Activated T-cell treated with anti-CD3 and anti-CD28 coated beads for 4 hours (primary cell): ENCODE measurements around the gene TNFRSF1B.
"Not testable (repeated sequence)": the region's sequence is repeated elsewhere in the genome, so short reads cannot be mapped to it uniquely, and the experiment has no call there.

Experiments used
- DNase-seq: peaks from one replicate; pipeline ENCODE4 v3.0.0-alpha.2; 2020

Gene TNFRSF1B

DNA sequence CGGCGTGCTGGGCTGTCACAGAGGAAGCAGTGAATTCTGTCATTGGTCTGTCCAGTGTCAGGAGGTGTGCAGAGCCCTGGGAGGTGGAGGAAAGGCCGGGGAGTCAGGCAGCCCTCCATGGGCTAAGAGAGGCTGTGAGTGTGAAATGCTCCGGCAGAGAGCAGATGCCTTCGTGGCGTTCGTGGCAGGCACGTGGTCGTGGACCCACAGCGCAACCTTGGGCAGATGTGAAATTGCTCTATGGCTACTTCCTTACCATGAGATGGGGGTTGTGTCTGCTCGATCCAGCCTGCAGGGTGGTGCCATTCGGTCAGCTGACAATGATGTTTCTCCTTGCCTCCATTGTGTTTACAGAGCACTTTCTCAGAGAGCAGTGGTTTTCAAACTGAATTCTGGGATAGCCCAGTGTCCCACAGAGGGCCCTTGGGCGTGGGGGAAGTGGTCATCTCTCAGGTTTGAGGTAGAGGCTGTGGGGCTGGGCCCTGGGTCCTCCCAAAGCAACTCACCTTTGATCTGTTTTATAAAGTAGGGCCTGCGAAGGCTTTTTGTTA, 27.9 kb downstream of the TNFRSF1B start:
- DNase-seq: no peak

DNA sequence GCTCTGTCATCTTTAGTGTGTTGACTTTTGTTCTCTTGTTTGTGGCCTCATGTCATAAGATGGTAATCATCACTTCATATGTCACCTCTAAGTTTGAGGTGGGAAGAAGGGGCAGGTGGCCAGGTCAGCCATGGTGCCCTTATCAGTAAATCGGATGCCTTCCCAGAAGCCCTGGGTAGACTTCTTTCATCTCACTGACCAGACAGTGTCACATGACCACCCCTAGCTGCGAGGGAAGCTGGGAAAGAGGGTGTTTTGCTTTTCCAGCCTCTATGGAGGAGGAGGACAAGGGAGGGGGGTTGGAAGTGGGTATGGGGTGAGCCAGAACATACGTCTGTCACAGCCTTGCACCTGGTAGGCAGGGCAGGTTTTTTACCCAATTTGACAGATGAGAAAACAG, 28.6 kb downstream of the TNFRSF1B start:
- DNase-seq: no peak

GRCh38 chr1:12196641-12197482, 30.1 kb downstream of the TNFRSF1B start:
- DNase-seq: no peak

DNA sequence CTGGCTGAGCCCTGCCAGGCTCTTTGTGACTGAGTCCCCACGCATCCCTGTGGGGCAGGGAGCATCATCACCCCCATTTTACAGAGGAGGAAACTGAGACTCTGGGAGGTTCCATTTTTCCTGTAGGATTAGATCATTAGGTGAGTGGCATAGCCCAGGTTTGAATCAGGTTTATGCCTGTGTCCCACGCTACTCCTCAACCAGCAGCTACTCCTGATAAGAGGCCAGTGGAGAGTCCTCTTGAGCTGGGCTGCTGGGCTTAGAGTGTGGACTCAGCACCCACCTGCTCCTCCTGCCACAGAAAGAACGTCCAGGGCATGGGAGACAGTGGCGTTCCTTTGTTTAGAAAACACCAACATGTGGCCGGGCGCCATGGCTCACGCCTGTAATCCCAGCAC, 30.7 kb downstream of the TNFRSF1B start:
- DNase-seq: no peak

DNA sequence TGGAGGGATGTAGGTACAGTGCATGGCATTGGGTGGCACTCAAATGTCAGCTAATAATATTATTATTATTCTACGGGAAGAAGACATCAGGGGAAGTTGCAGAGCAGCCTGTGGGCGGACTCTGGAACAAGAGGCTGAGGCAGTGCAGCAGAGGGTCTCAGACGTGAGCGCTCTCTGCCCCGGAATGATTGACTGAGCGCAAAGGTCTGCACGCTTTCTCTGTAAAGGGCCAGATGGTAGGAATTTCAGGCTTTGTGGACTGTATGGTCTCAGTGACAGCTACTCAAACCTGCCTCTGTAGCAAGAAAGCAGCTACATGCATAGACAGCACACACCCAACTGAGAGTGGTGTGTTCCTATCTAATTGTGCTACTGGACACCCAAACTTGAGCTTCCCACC, 33.4 kb downstream of the TNFRSF1B start:
- DNase-seq: no peak

GRCh38 chr1:12201352-12202189, 34.8 kb downstream of the TNFRSF1B start:
- DNase-seq: no peak

- DNase-seq: no peak
These were observed 35.4 kb downstream of the TNFRSF1B start for GRCh38 chr1:12202190-12202497.

DNA sequence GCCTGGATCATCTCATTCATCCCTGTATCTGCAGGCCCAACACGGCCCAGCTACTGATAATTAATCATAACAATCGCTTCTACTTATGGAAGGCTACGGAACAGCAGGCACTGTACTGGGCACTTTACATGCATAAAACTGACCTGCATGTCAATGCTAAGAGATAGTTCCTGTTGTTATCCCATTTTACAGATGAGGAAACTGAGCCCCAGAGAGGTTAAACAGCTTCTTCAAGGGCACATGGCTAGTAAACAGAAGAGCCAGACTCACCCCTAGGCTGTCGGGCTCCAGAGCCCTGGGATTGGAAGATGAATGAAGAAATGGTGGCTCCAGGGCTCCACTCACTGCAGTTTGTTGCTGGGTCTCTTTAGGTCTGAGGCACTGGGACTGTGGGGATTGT, 35.8 kb downstream of the TNFRSF1B start:
- no peak for DNase-seq

- DNase-seq: no peak
These were observed 36.6 kb downstream of the TNFRSF1B start for GRCh38 chr1:12203216-12204007.

- peak; percentile 52 for DNase-seq
These were observed 37.3 kb downstream of the TNFRSF1B start for GRCh38 chr1:12204140-12204539.

DNA sequence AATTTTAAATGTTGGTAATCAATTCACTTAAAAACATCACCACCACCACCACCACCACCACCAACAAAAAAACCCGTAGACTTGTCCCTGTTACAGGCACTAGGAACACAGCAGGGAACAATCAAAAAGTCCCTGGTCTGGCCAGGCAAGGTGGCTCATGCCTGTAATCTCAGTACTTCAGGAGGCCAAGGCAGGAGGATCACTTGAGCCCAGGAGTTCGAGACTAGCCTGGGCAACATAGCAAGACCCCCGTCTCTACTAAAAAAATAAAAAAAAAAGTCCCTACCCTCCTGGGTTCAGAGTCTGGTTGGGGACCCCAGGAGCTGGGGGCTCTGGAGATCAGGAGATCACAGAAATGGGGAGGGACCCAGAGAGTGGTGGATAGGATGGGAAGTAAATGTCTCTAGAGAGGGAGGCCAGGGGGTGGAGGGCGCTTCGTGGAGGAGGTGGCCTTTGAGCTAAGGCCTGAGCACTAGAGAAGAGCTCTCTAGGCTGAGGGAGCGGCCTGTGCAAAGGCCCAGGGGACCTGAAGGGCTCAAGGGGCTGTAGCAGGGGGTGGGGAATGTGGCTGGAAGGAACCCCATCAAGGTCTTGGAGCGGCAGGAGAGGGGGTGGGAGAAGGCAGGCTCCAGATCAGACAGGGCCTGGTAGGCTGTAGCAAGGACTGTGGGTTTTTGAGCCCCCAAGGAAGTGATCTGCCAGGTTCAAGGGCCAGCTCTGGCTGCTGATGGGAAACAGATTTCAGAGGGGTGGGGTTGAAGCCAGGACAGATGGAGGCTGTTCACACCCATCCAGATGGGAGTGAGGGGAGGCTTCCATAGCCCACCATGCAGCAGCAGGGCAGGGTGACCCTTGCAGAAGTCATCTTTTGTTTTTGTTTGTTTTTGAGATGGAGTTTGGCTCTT, 38.2 kb downstream of the TNFRSF1B start:
- DNase-seq: no peak

GRCh38 chr1:12206238-12206637, 39.4 kb downstream of the TNFRSF1B start:
- DNase-seq: no peak

GRCh38 chr1:12206792-12207424, 40.1 kb downstream of the TNFRSF1B start:
- no peak for DNase-seq

DNA sequence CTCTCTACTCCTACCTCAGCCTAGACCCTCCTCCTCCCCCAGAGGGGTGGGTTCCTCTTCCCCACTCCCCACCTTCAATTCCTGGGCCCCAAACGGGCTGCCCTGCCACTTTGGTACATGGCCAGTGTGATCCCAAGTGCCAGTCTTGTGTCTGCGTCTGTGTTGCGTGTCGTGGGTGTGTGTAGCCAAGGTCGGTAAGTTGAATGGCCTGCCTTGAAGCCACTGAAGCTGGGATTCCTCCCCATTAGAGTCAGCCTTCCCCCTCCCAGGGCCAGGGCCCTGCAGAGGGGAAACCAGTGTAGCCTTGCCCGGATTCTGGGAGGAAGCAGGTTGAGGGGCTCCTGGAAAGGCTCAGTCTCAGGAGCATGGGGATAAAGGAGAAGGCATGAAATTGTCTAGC, 41.5 kb downstream of the TNFRSF1B start:
- DNase-seq: no peak

GRCh38 chr1:12208764-12209494, 42.1 kb downstream of the TNFRSF1B start:
- DNase-seq: peak; percentile 83

DNA sequence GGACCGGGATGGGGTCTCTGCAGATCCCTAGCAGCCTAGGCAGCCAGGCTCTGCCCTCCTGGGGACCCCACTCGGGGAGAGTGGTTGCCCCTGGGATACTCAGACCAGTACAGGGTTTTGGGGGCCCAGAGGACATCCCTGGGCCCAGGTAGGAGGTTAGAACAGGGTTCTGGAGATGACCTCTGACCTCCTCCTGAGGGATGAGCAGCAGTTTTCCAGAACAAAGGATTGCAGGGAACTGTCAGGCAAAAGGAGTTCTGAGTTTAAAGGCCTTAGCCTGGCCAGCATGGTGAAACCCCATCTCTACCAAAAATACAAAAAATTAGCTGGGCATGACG, 42.7 kb downstream of the TNFRSF1B start:
- DNase-seq: no peak

DNA sequence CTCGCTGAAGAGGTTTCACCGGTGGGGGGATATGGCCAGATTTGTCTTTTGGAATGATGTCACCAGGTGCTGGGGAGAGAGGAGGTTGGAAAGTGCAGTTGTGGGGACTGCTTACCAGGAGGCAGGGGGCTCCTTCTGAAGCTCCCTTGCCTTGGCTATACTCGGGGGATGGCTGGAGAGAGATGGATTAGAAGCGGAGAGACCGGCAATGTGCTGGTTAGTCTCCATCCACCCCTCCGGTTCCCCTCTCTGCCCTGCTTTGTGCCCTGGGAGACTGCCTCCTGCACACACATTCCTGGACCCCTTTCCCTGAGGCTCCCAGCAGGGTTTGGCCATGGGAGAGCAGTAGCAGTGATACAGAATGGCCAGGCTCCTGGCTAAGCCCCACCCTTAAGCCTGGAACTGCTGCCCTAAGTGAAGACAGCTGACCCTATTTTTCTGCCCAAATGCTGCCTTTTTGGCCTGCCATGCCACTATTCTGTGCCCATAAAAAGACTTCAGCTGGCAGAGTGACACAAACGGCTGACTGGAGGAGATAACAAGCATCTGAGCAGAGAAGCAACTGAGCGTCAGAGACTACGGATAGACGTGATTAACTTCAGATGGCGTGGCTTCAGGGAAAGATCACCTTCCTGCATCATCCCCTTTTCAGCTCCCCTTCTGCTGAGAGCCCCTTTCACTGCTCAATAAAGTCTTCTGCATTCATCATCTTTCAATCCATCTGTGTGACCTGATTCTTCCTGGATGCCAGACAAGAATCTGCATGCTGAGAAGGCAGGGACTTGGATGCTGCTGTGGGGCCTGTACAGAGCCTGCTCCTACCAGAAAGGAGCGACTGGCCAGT, 48.5 kb downstream of the TNFRSF1B start:
- no peak for DNase-seq

DNA sequence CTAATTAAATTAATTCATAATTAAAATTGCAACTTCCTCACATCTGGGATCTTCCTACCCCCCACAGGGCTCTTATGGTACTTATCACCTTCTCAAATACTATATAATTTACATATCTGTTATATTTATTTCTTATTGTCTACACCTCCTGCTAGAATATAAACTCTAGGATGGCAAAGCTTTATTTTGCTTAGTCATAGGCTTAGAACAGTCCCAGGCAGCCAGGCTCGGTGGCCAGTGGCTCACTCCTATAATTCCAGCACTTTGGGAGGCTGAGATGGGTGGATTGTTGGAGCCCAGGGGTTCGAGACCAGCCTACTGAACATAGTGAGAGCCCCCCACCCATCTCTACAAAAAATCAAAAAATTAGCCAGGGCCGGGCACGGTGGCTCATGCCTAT, 53.0 kb downstream of the TNFRSF1B start:
- no peak for DNase-seq

GRCh38 chr1:12220890-12221289, 54.1 kb downstream of the TNFRSF1B start:
- no peak for DNase-seq

DNA sequence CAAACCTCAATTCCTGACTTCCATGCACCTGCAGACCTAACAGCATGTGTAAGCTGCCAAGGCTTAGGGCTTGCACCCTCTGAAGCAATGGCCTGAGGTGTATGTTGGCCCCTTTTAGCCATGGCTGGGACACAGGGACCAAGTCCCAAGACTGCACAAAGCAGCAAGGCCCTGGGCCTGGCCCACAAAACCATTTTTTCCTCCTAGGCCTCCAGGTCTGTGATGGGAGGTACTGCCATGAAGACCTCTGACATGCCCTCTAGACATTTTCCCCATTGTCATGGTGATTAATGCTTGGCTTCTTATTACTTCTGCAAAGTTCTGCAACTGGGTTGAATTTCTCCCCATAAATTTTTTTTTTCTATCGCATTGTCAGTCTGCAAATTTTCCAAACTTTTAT, 55.9 kb downstream of the TNFRSF1B start:
- not testable (repeated sequence) for DNase-seq
